ENCODE measurements around the gene DIPK1A. TPM values are rescaled to one million over a fixed set of nuclear protein-coding genes. Genes with fewer than 3 reads are reported as not detected.

The DIPK1A gene
- total RNA-seq, 2 donors from 2014 or later = 10.8 to 18.3 TPM

DNA sequence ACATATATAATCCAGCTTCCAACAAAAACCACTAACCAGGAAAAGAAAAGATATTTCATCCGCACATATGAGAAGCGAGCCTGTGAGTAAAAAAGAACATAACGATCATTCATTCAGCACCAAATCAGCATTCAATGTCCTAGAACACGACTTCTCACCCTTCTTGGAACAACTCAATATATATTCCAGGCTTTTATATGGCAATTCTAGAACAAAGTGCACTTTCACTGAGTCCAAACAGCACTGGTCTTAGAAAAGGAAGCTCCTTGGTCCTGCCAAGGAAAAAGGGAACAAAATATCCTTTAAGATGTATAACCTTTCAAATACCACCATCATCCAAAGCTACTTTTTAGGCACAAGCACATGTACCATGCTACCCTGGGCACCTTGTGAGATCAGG lies 84.9 kb downstream of the DIPK1A start:
- DNase-seq (ENCODE audit: low spot score) (no peak), ATAC-seq (ENCODE audit: insufficient number of reproducible peaks, low FRiP score, low read depth) (no peak)
- H3K4me3 ChIP-seq = no peak overlapping the region
- H3K9me3 ChIP-seq = no peaks in the 10 kb centered on the region
- H3K27ac ChIP-seq = no peak overlapping the region
- peaks cover 5% of the 10 kb centered on the region for H3K36me3 ChIP-seq
- no peaks in the 10 kb centered on the region for H3K27me3 ChIP-seq (replicated peaks; ENCODE audit: insufficient read depth)
- H3K4me1 ChIP-seq (ENCODE audit: control insufficient read depth in 1 of 2, low read depth in 2 of 2) = no peaks in the 10 kb centered on the region
- no peak for TF ChIP-seq CTCF (IDR thresholded peaks at IDR 0.05)

GRCh38 chr1:92874987-92875386 lies 86.3 kb downstream of the DIPK1A start:
- Histone ChIP-seq H3K9me3 (no peaks in the 10 kb centered on the region), H3K27me3 (replicated peaks; ENCODE audit: insufficient read depth) (no peaks in the 10 kb centered on the region), H3K4me3 (no peak overlapping the region), H3K36me3 (peaks cover 5% of the 10 kb centered on the region), H3K4me1 (ENCODE audit: control insufficient read depth in 1 of 2, low read depth in 2 of 2) (no peaks in the 10 kb centered on the region), H3K27ac (no peak overlapping the region)
- DNase-seq (ENCODE audit: low spot score) = no peak
- no peak for ATAC-seq (ENCODE audit: insufficient number of reproducible peaks, low FRiP score, low read depth)
- TF ChIP-seq CTCF (IDR thresholded peaks at IDR 0.05) = no peak

DNA sequence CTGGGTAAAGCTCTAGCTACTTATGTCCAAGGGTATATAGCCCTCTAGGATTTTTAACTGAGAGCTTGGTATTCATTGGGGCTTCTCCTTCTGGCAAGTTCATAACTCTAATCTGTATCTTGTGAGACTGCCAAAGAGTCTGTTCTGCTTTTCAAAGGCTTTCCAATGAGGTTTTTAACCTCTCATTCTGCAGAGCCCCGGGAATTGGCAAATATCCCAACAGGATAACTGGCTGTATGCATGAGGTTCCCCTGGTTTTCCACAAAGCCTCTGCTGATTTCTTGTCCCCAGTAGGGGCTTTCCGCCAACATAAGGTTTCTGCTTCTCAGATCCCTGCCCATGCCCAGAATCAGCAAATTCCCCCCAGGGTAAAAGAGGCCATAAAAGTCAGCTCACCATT lies 88.5 kb downstream of the DIPK1A start:
- Histone ChIP-seq H3K9me3 (no peaks in the 10 kb centered on the region), H3K4me3 (no peak overlapping the region), H3K27ac (no peak overlapping the region), H3K4me1 (ENCODE audit: control insufficient read depth in 1 of 2, low read depth in 2 of 2) (no peaks in the 10 kb centered on the region), H3K27me3 (replicated peaks; ENCODE audit: insufficient read depth) (no peaks in the 10 kb centered on the region), H3K36me3 (peaks cover 5% of the 10 kb centered on the region)
- DNase-seq (ENCODE audit: low spot score) (no peak), ATAC-seq (ENCODE audit: insufficient number of reproducible peaks, low FRiP score, low read depth) (no peak)
- no peak for TF ChIP-seq CTCF (IDR thresholded peaks at IDR 0.05)

GRCh38 chr1:92870591-92870990 lies 90.7 kb downstream of the DIPK1A start:
- Histone ChIP-seq H3K4me1 (ENCODE audit: control insufficient read depth in 1 of 2, low read depth in 2 of 2) (no peaks in the 10 kb centered on the region), H3K27me3 (replicated peaks; ENCODE audit: insufficient read depth) (no peaks in the 10 kb centered on the region), H3K36me3 (peaks cover 5% of the 10 kb centered on the region), H3K9me3 (no peaks in the 10 kb centered on the region), H3K4me3 (no peak overlapping the region), H3K27ac (no peak overlapping the region)
- DNase-seq (ENCODE audit: low spot score) = no peak
- no peak for TF ChIP-seq CTCF (IDR thresholded peaks at IDR 0.05)
- no peak for ATAC-seq (ENCODE audit: insufficient number of reproducible peaks, low FRiP score, low read depth)

- DNase-seq (ENCODE audit: low spot score) = no peak
- TF ChIP-seq CTCF (IDR thresholded peaks at IDR 0.05) = no peak
- no peaks in the 10 kb centered on the region for H3K4me1 ChIP-seq (ENCODE audit: control insufficient read depth in 1 of 2, low read depth in 2 of 2)
- H3K9me3 ChIP-seq = no peaks in the 10 kb centered on the region
- no peak for ATAC-seq (ENCODE audit: insufficient number of reproducible peaks, low FRiP score, low read depth)
- no peaks in the 10 kb centered on the region for H3K27me3 ChIP-seq (replicated peaks; ENCODE audit: insufficient read depth)
- no peak overlapping the region for H3K27ac ChIP-seq
- H3K36me3 ChIP-seq = no peaks in the 10 kb centered on the region
- no peak overlapping the region for H3K4me3 ChIP-seq
Observed at GRCh38 chr1:92864131-92864530, 97.1 kb downstream of the DIPK1A start.

Measured in thoracic aorta (tissue), 2 donors.